Measurements from ENCODE around the gene EDAR.

GRCh38 chr2:108979461-108979860 lies 9.6 kb downstream of the EDAR start:
- TF ChIP-seq CTCF (IDR thresholded peaks at IDR 0.05; ENCODE audit: insufficient read depth, low read length) = no peak
- no peak for TF ChIP-seq REST (IDR thresholded peaks at IDR 0.05; ENCODE audit: insufficient replicate concordance, low read depth)
